ENCODE measurements around the gene POGLUT2.

GRCh38 chr13:102846261-102847015, 47.7 kb upstream of the POGLUT2 start:
- TF ChIP-seq EZH2 (IDR thresholded peaks at IDR 0.05) (no peak), POLR2AphosphoS5 (IDR thresholded peaks at IDR 0.05; ENCODE audit: borderline replicate concordance, low read depth, low read length) (no peak), FOXP2 (optimal IDR thresholded peaks at IDR 0.05; ENCODE audit: control extremely low read depth, extremely low read length, insufficient read depth) (no peak)

All from SK-N-MC (cell line).